A549 (cell line): ENCODE results near the gene DHDDS.

Experiments used
- HDAC2 ChIP-seq: fragments of 200-600 bp; sonication (generic); IDR thresholded peaks from 2 replicates; pipeline ENCODE4 v1.6.1; 2016
- POLR2A ChIP-seq: IDR thresholded peaks from 2 replicates; pipeline ENCODE4 v1.6.1; 2012; ENCODE audit warnings: mild to moderate bottlenecking, low read length
- SMC3 ChIP-seq: fragments of >200 bp; sonication (Bioruptor Twin); formaldehyde crosslinking; IDR thresholded peaks from 3 replicates; pipeline ENCODE4 v1.6.1; 2018; ENCODE audit warnings: inconsistent platforms
- TF ChIP-seq, protein P1 (sequence below): fragments of 250-450 bp; sonication (Bioruptor Pico); IDR thresholded peaks from 2 replicates; pipeline ENCODE4 v1.5.0; 2020; ENCODE audit warnings: low read depth, mild to moderate bottlenecking, moderate library complexity

DNA sequence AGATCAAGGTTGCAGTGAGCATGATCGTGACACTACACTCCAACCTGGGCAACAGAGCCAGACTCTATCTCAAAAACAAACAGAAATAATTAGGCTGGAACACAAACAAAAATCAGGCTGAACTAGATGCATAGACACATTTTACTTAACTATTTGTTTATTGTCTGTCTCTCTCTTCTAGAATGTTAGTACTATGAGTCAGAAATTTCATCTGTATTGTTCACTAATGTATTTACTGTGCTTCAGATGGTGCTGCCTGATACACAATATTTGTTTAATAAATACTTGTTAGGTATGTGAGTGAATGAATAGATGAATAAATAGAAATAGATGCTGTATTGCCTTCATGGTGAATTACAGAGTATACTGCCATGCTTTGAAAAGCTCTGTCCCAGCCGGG is 27.5 kb upstream of the DHDDS start:
- TF ChIP-seq HDAC2 = no peak
- TF ChIP-seq SMC3 = no peak
- TF ChIP-seq, protein P1, sequence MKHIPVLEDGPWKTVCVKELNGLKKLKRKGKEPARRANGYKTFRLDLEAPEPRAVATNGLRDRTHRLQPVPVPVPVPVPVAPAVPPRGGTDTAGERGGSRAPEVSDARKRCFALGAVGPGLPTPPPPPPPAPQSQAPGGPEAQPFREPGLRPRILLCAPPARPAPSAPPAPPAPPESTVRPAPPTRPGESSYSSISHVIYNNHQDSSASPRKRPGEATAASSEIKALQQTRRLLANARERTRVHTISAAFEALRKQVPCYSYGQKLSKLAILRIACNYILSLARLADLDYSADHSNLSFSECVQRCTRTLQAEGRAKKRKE (CRISPR knock-in tag) = no peak
- TF ChIP-seq POLR2A = no peak
